HG02571 (cell line): ENCODE measurements around the gene IFITM5.
"Not testable (repeated sequence)": the region's sequence is repeated elsewhere in the genome, so short reads cannot be mapped to it uniquely, and the experiment has no call there.

Experiments
- ATAC-seq: cut with Tn5 transposase; IDR thresholded peaks from one replicate; pipeline ENCODE4 v1.9.1; 2021; ENCODE audit warnings: mild to moderate bottlenecking, moderate library complexity; ENCODE audit not compliant: unreplicated experiment

IFITM5 gene

DNA sequence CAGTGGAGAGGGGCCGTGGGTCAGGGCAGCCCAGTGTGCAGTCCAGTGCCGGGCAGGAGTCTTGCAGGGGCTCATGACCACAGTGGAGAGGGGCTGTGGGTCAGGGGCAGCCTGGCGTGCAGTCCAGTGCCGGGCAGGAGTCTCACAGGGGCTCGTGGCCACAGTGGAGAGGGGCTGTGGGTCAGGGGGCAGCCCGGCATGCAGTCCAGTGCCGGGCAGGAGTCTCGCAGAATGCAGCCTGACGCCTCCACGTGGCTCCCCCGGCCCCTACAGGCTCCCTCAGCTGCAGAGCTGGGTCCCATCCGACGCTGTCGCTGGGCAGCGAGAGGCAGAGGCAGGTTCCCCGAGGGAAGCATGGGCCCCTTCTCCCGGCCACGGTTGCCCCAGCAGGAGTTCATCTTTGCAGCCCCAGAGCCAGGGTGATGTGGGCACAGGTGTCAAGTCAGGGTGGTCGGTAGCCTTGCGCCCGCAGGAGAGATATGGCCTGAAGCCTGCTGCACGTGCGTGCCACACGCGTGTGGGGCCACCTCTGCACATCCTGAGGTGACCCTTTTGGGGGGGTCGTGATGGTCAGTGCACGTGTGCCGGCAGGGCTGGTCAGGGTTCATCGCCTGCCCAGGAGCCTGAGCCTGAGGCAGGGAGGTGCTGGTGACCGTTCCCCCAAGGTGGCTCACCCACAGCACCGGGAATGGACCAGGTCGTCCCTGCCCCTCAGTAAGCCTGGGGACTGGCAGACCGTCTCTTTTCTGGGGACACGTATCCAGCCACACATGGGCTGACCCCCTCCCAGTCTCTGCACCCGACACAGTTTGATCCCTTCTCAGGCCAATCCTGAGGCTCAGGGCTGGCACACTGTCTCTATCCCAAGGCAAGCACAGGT is 2.9 kb downstream of the IFITM5 start:
- no peak for ATAC-seq

DNA sequence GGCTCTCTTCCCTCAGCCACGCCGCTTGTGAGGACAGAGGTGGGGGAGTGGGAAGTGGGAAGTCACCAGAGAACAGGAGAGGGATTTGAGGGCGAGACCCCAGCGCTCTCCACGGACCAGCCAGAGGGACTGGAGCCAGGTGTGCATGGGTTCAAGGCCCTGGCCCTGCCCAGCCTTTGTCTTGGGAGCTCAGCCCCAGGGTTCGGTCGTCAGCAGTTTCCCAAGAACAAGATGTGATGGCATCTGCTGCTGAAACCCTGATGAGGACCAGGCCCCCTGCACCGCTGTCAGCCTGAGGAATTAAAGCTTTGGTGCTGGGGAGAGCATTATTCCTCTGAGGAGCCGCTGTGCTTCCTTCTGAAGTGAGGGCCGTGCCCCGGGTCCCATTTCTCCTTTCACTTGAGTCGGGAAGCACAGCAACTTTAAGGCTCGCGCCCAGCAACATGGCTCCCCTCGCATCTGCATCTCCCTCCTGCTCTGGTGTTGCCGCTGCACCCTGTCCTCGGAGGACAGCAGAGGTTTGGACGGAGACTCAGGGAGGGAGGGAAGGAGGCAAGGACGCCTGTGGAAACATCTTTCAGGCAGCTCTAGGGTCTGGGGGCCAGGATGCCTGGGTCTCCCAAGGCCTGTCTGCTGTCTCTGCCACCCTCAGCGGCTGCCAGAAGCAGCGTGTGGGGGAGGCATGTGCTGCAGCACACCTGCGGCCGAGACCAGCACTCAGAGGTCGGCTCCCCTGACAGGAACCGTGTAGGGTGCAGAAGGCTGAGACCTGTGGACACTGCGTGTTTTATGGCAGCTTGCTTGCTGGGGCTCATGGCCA is 3.8 kb downstream of the IFITM5 start:
- no peak for ATAC-seq

DNA sequence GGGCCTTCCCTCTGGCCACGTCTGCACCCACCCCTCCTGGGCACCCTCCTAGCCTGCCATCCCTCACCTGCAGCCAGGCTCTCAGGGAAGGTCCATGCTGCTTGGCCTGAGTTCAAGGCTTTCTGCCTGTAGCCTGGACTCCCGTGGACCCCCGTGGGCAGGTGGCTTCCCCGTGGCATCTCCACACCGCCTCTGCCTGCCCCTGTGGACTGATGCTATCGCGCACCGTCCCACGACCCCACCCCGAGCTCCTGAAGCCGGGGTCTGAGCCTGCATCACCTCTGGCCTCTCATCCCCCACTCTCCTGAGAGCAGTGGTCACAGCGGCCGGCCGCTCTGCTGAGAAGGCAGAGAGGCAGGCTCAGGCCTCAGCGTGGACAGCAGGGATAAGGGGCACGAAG is 4.5 kb downstream of the IFITM5 start:
- ATAC-seq: no peak

DNA sequence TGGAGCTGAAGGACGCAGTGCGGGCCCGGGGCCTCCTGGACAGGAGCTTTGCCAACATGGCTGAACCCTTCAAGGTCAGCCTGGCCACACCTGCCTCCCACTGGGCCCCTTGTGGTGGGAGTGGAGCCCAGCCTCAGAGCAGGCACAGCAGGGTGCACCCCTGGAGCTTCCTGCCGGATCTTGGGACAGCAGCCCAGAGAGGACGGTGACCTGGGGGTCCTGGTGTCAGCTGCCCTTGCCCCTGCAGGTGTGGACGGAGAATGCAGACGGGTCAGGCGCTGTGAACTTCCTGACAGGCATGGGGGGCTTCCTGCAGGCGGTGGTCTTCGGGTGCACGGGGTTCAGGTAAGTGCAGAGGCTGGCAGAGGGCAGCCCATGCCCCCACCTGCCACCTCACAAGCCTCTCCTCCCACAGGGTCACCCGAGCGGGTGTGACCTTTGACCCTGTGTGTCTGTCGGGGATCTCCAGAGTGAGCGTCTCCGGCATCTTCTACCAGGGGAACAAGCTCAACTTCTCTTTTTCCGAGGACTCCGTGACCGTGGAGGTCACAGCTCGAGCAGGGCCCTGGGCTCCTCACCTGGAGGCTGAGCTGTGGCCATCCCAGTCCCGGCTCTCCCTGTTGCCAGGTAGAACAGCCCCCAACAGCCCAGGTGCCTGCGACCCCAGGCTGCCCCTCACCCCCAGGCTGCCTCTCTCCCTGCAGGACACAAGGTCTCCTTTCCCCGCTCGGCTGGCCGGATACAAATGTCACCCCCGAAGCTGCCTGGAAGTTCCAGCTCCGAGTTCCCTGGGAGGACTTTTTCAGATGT is 5.3 kb downstream of the IFITM5 start:
- no peak for ATAC-seq

DNA sequence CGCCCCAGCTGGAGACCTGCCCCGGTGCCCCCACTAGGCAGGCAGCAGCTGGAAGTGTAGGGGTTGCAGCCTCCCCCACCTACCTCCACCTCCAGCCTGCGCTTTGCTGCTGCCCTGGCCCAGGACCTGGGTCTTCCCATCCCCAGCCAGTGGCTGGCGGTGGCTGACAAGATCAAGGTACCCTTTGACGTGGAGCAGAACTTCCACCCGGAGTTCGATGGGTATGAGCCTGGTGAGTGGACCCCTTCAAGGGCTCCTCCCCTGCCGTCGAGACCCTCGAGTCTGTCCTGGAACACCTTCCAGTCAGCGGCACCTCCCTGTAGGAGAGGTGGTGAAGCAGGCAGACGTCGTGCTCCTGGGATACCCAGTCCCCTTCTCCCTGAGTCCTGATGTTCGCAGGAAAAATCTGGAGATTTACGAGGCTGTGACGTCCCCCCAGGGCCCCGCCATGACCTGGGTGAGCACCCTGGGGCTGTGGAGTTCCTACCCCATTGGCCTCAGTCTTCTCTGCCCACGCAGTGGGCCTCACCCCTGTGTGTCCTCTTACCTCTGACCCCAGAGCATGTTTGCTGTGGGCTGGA is 6.0 kb downstream of the IFITM5 start:
- no peak for ATAC-seq

DNA sequence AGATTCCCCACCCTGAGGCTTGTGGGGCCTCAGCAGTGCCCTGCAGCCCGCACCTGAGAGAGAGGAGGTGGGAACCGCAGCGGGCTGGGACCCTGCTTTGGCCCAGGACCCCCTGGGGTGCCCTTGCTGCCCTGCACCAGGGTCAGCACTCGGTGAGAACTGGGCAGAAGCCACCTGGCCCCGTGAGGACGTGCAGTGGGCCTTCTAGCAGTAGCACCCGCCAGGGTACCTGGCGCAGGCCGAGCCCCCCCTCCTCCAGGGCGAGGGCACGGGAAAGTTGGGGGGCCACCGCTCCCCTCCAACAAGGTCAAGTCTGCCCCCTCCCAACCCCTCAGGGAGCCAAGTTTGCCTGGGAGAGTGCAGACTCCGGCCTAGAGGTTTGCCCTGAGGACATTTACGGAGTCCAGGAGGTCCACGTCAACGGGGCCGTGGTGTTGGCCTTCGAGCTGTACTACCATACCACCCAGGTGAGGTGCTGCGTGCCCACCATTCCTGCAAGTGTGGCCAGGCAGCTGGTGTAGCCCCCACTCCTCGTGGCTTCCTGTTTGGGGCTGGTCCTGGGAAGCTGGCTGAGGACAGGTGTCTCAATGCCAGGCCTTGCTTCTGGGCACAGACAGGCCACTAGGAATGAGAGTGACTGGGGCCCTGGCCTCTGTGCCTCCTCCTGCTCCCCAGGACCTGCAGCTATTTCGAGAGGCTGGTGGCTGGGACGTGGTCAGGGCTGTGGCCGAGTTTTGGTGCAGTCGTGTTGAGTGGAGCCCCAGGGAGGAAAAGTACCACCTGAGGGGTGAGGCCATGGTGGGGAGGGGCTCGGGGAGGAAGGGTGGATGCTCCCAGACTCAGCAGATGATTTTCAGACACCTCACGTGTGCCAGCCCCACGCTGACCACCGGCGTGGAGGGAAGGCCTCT is 6.9 kb downstream of the IFITM5 start:
- no peak for ATAC-seq

DNA sequence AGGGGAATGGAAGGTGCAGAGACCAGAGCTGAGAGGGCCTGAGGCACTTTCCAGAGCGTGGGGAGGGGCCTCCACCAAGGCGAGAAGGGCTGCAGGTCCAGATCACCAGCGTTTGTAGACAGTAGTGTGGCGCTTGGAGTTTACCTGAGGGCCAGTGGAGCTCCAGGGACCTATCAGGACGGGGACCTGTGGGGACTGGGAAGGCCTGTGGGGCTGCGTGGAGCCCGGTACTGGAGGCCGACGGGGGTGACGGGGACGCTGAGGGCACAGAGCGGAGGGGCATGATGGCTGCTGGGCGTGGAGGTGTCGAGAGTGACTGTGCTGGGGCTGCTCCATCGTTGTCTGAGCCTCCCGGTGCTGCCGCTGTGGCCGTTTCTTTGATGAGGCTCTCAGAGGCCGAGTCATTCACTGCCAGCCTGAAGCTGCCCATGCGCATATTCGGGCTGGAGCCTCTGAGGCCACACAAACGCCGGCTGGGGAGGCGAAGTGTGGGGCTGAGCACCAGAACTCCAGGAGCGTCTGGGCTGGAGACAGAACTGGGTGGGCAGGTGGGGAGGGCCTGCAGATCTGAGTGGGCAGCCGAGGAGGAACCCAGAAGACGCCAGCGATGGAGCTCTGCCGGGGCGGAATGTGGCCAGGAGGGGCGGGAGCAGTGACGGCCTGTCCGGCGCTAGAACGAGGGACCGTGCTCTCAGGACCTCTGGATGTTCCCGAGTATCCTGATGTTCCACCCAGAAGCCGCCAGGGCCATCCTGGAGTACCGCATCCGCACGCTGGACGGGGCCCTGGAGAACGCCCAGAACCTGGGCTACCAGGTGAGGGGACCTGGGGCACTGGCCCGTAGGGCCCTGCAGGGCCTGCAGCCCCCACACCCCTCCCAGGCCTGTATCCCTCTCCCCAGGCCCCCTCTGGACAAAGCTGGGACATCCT is 7.8 kb downstream of the IFITM5 start:
- no peak for ATAC-seq

DNA sequence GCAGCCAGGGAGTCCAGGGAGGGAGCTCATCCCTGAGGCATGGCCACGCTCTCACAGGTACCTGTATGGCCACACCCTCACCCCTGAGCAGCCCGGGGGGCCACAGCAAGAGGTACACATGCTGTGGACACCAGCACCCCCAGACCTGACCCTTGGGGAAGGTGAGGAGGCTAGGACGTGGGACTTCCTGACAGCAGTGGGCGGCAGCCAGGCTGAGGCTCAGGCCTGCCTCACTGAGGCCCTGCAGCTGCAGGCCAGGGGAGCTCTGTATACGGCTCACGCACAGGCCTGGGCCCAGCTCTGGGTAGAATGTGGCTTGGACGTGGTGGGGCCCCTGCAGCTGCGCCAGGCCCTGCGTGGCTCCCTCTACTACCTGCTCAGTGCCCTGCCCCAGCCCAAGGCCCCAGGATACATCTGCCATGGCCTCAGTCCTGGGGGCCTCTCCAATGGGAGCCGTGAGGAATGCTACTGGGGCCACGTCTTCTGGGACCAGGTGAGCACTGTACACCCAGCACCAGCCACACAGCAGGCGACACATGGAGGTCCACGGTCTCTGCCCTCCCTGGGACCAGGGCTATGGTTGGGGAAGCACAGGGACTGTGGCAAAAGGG is 8.6 kb downstream of the IFITM5 start:
- no peak for ATAC-seq

DNA sequence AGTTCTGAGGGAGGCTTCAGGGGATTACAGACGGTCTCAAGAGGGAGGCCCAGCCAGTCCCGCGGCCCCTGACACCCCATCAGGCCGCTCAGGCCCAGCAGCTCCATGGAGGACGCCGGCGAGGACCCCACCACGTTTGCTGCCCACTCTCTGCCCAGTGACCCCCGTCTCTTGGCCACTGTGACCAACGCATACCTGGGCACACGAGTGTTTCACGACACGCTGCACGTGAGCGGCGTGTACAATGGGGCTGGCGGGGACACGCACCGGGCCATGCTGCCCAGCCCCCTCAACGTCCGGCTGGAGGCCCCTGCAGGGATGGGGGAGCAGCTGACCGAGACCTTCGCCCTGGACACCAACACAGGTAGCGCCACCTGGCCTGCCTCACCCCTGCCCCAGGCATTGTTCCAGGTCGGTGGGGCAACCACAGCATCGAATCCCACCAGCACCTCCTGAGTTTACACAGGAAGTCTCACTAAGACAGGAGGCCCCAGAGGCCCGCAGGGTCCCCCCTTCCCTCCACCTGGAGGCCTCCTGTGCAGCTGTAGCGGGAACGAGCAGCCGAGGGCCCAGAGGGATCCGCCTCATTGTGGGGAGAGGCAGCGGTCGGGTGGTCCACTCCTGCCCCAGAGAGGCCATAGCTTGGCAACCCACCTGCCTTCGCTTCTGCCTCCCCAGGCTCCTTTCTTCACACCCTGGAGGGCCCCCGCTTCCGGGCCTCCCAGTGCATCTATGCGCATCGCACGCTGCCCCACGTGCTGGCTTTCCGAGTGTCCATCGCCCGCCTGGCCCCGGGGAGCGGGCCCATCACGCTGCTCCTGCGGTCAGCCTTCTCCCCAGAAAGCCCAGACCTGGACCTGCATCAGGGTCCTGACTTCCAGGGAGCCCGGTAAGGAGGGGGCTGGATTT is 9.4 kb downstream of the IFITM5 start:
- no peak for ATAC-seq

DNA sequence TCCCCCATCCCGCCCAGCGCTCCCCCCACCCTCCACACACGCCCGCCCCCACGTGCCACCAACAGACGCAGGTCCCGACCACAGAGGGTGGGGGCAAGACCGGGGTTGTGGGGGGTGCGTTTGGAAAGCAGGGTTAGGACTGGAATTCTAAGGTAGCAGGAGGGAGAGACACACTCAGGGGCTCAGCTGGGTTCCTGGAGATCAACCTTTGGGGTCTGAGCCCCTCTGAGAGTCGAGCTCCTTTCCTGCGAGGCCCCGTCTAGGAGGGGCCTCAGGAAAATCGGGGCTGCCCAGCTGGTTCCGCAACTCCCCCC is 10.0 kb downstream of the IFITM5 start:
- ATAC-seq: no peak

DNA sequence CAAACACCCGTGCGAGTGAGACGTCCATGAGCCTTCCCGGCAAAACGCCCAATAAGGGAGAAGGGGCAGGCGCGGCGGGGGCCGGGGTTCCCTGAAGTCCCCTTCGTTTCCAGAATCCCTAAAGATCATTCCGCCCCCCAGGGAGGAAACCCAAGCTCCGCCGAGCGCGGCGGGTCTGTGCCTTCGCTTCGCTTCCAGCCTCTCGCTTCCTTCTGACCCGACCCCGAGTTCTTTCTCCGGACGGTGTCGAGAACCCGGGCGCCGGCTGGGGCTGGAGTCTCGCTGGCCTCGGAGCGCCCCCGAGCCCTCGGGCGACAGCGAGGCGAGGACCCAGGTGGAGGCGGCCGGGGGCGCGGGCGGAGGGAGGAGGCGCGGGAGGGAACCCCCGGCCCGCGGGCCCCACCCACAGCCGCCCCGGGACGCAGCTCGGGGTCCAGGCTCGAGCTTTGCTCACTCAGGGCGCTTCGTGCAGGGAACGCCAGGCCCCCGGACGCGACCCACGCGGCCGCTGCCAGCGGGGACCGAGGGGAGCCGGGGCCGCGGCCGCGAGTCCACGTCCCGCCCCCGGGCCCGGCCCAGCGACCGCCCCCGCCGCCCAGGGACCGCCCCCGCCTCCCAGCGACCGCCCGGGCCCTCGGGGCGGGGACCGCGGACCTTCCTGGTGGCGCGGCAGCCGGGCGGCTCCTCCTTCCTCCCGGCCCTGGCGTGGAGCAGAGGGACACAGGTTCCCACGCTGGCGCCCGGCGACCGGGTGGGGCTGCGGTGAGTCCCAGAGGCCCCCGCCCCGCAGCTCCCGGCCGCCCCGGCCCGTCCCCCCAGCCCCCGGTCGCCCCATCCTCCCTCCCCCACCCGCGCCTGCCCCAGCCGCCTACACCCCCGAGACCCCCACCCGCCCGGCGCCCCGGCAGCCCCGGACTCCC is 10.6 kb downstream of the IFITM5 start, which contains the start of gene PGGHG:
Gene PGGHG (plus strand): TSS at position 649 of the 920 bp plus-strand sequence. CDS start 691 bp downstream, outside the sequence.
- ATAC-seq: no peak

DNA sequence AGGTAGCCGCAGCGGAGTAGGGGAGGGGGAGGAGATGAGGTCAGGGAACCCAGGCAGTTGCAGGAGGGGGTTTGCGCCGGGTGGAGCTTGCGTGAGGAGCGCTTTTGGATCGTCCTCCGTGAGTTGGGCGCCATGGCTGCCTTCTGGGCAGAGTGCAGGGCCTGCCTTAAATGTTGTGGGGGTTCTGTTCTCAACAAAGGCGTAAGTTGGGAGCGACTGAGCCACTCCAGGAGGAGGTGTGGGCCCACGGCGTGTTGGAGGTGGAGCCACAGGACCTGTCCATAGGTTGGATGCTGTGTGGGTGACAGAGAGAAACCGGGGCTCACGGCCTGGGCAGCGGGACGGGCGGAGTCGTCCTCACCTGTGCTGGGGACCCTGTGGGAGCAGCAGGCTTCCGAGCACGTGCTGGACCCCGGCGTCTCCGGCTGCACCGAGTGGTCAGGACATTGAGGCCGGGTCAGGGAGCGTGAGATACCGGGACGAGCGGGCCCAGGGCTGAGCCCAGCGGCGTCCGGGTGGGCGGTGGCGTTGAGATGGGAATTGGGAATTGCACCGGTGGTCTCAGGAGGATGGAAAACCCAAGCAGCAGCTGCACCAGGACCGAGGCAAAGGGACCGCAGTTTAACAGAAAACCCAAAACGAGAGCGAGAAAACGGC is 11.4 kb downstream of the IFITM5 start:
- no peak for ATAC-seq

DNA sequence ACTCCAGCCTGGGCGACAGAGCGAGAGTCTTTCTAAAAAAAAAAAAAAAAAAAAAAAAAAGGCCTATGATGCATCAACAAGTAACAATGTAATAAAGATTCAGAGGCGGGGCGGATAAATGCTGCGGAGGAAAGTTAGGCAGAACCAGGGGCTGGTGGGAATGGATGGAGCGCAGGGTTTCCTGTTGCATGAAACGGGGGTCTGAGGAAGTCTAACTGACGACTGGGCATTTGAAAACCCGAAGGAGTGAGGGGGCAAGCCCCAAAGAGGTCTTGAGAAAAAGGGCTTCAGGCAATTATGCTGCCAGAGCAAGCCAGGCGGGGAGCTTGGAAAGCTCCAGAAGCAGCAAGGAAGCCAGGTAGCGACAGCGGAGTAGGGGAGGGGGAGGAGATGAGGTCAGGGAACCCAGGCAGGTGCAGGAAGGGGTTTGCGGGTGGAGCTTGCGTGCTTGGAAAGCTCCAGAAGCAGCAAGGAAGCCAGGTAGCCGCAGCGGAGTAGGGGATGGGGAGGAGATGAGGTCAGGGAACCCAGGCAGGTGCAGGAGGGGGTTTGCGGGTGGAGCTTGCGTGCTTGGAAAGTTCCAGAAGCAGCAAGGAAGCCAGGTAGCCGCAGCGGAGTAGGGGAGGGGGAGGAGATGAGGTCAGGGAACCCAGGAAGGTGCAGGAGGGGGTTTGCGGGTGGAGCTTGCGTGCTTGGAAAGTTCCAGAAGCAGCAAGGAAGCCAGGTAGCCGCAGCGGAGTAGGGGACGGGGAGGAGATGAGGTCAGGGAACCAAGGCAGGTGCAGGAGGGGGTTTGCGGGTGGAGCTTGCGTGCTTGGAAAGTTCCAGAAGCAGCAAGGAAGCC is 12.1 kb downstream of the IFITM5 start:
- ATAC-seq: not testable (repeated sequence)

DNA sequence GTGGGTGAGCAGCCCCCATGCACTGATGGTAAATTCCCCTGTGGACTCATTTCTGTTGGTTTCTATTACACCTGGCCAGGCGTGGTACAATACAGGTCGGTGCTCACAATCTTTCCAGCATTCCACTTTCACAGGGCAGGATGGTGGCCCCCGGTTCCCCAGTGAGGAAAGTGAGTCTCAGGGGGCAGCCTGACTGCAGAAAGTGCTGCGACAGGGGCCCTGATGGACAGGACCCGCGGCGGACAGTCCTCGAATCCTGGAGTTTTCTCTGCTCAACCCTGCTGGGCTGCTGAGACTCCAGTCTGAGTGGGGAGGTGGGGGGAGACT is 13.5 kb downstream of the IFITM5 start:
- no peak for ATAC-seq
